ENCODE results near the gene FAM107B. TPM values are rescaled to one million over a fixed set of nuclear protein-coding genes. Genes with fewer than 3 reads are reported as not detected.
A peak's percentile ranks its signal among the peaks of the same experiment; 100 is the strongest.

Gene FAM107B
- total and polyA plus RNA-seq, 10 of the 15 experiments (the other 5 are each of a cell fraction or from before 2014, with no cell fraction given): 22.9 to 162 (median 86.6) TPM

- TF ChIP-seq PRDM15 (CRISPR knock-in tag; IDR thresholded peaks at IDR 0.05) (no peak), STAT3 (IDR thresholded peaks at IDR 0.05; ENCODE audit: low read depth, low read length) (no peak), RAD21 (IDR thresholded peaks at IDR 0.05; ENCODE audit: insufficient read depth, low read depth, low read length) (peak; percentile 57), KLF5 (IDR thresholded peaks at IDR 0.05; ENCODE audit: partially characterized antibody) (no peak), BHLHE40 (IDR thresholded peaks at IDR 0.05; ENCODE audit: borderline replicate concordance in 1 of 2, low read depth in 2 of 2, low read length in 1 of 2) (peak; percentile 61 to 79; a peak in 3 of 4 replicates), E2F8 (IDR thresholded peaks at IDR 0.05; ENCODE audit: low read depth, partially characterized antibody) (no peak), FOS (IDR thresholded peaks at IDR 0.05; ENCODE audit: borderline replicate concordance, extremely low read depth, insufficient read length) (no peak), ZBTB4 (CRISPR knock-in tag; IDR thresholded peaks at IDR 0.05) (no peak), MEF2A (IDR thresholded peaks at IDR 0.05; ENCODE audit: insufficient read depth, low read depth, low read length) (no peak), TCF7 (IDR thresholded peaks at IDR 0.05; ENCODE audit: borderline replicate concordance) (no peak), ZNF622 (IDR thresholded peaks at IDR 0.05) (no peak), PKNOX1 (IDR thresholded peaks at IDR 0.05) (peak; percentile 61; the same call in 1 of the 2 replicates), CHD1 (IDR thresholded peaks at IDR 0.05; ENCODE audit: low read depth, low read length) (no peak), POLR2AphosphoS5 (IDR thresholded peaks at IDR 0.05; ENCODE audit: low read length) (0 out of 2 replicates have a peak, but pooled peaks have one; percentile 20)
Measured at GRCh38 chr10:14556285-14556956, 218.3 kb downstream of the FAM107B start (continued).

All from GM12878 (cell line).